ENCODE measurements around the gene BCAS3. TPM values are rescaled to one million over a fixed set of nuclear protein-coding genes. Genes with fewer than 3 reads are reported as not detected.

BCAS3 gene
- polyA plus RNA-seq, 3 donors = 10.3 to 19.1 (median 14.7) TPM

GRCh38 chr17:61211236-61211635 lies 533.6 kb downstream of the BCAS3 start:
- no peak overlapping the region for H3K27ac Mint-ChIP-seq

GRCh38 chr17:61212655-61213054 lies 535.0 kb downstream of the BCAS3 start:
- H3K27me3 Mint-ChIP-seq (ENCODE audit: low read depth in 3 of 3) = no peaks in the 10 kb centered on the region
- no peak overlapping the region for H3K4me3 ChIP-seq (replicated peaks in 1 of 3; ENCODE audit: low read depth in 2 of 3, low read length in 3 of 3)
- no peak overlapping the region for H3K4me3 Mint-ChIP-seq
- H3K27me3 ChIP-seq (ENCODE audit: control insufficient read depth in 2 of 2, insufficient read depth in 2 of 2, low read length in 2 of 2) = no peaks in the 10 kb centered on the region
- H3K4me1 ChIP-seq (ENCODE audit: control insufficient read depth in 1 of 2, insufficient read depth in 2 of 2, low read length in 2 of 2) = peaks cover 1 to 5% of the 10 kb centered on the region in 2 donors
- WGBS (ENCODE audit: insufficient coverage) = no CpG with 5 or more reads among the region's 1 CpG
- no peaks in the 10 kb centered on the region for H3K9me3 Mint-ChIP-seq
- H3K27ac Mint-ChIP-seq = no peak overlapping the region
- H3K9ac ChIP-seq (ENCODE audit: insufficient read depth, low read length, poor library complexity, severe bottlenecking) = no peak overlapping the region
- no peaks in the 10 kb centered on the region for H3K9me3 ChIP-seq (replicated peaks in 1 of 2; ENCODE audit: control insufficient read depth in 1 of 2, insufficient read depth in 1 of 2, low read length in 2 of 2)
- DNase-seq = no peak
- H3K4me1 Mint-ChIP-seq = peaks cover 5% of the 10 kb centered on the region
- no peak overlapping the region for H3K27ac ChIP-seq (ENCODE audit: low read depth in 1 of 2, low read length in 2 of 2)
- H3K79me2 ChIP-seq (ENCODE audit: insufficient read depth, low read length) = no peaks in the 10 kb centered on the region
- no peaks in the 10 kb centered on the region for H3K36me3 Mint-ChIP-seq
- no peaks in the 10 kb centered on the region for H4K20me1 ChIP-seq (ENCODE audit: insufficient read depth, low read length)
- intact Hi-C loops (cut with micrococcal nuclease) = no loop called here
- H2AFZ ChIP-seq (ENCODE audit: insufficient read depth, low read depth, low read length, poor library complexity, severe bottlenecking) = no peak overlapping the region
- no peak overlapping the region for H3K4me2 ChIP-seq (replicated peaks; ENCODE audit: extremely low read depth, low read length, poor library complexity, severe bottlenecking)
- no peaks in the 10 kb centered on the region for H3K36me3 ChIP-seq (replicated peaks in 1 of 2; ENCODE audit: control insufficient read depth in 1 of 2, insufficient read depth in 2 of 2, low read length in 2 of 2)
- TF ChIP-seq, protein P1, sequence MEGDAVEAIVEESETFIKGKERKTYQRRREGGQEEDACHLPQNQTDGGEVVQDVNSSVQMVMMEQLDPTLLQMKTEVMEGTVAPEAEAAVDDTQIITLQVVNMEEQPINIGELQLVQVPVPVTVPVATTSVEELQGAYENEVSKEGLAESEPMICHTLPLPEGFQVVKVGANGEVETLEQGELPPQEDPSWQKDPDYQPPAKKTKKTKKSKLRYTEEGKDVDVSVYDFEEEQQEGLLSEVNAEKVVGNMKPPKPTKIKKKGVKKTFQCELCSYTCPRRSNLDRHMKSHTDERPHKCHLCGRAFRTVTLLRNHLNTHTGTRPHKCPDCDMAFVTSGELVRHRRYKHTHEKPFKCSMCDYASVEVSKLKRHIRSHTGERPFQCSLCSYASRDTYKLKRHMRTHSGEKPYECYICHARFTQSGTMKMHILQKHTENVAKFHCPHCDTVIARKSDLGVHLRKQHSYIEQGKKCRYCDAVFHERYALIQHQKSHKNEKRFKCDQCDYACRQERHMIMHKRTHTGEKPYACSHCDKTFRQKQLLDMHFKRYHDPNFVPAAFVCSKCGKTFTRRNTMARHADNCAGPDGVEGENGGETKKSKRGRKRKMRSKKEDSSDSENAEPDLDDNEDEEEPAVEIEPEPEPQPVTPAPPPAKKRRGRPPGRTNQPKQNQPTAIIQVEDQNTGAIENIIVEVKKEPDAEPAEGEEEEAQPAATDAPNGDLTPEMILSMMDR (IDR thresholded peaks at IDR 0.05) = no peak

More at GRCh38 chr17:61211236-61211635, 533.6 kb downstream of the BCAS3 start:
- Mint-ChIP-seq H3K9me3 (no peaks in the 10 kb centered on the region), H3K4me1 (no peaks in the 10 kb centered on the region), H3K27me3 (ENCODE audit: low read depth in 3 of 3) (no peaks in the 10 kb centered on the region), H3K36me3 (no peaks in the 10 kb centered on the region), H3K4me3 (no peak overlapping the region)
- TF ChIP-seq, protein P1 (IDR thresholded peaks at IDR 0.05) = no peak
- no peak for DNase-seq
- no peaks in the 10 kb centered on the region for H3K27me3 ChIP-seq (ENCODE audit: control insufficient read depth in 2 of 2, insufficient read depth in 2 of 2, low read length in 2 of 2)
- H3K9ac ChIP-seq (ENCODE audit: insufficient read depth, low read length, poor library complexity, severe bottlenecking) = no peak overlapping the region
- no peaks in the 10 kb centered on the region for H3K36me3 ChIP-seq (replicated peaks in 1 of 2; ENCODE audit: control insufficient read depth in 1 of 2, insufficient read depth in 2 of 2, low read length in 2 of 2)
- no peaks in the 10 kb centered on the region for H3K4me1 ChIP-seq (ENCODE audit: control insufficient read depth in 1 of 2, insufficient read depth in 2 of 2, low read length in 2 of 2)
- no peak overlapping the region for H3K4me3 ChIP-seq (replicated peaks in 1 of 3; ENCODE audit: low read depth in 2 of 3, low read length in 3 of 3)
- H3K79me2 ChIP-seq (ENCODE audit: insufficient read depth, low read length) = no peaks in the 10 kb centered on the region
- H2AFZ ChIP-seq (ENCODE audit: insufficient read depth, low read depth, low read length, poor library complexity, severe bottlenecking) = no peak overlapping the region
- no peaks in the 10 kb centered on the region for H3K9me3 ChIP-seq (replicated peaks in 1 of 2; ENCODE audit: control insufficient read depth in 1 of 2, insufficient read depth in 1 of 2, low read length in 2 of 2)
- no peak overlapping the region for H3K4me2 ChIP-seq (replicated peaks; ENCODE audit: extremely low read depth, low read length, poor library complexity, severe bottlenecking)
- WGBS (ENCODE audit: insufficient coverage) = no CpG with 5 or more reads among the region's 1 CpG
- no peaks in the 10 kb centered on the region for H4K20me1 ChIP-seq (ENCODE audit: insufficient read depth, low read length)
- no peak overlapping the region for H3K27ac ChIP-seq (ENCODE audit: low read depth in 1 of 2, low read length in 2 of 2)
- intact Hi-C loops (cut with micrococcal nuclease) = no loop called here

Measured in CD14-positive monocyte (primary cell).